Endothelial cell of umbilical vein (primary cell): Measurements from ENCODE around the gene WDR7. TPM values are rescaled to one million over a fixed set of nuclear protein-coding genes. Genes with fewer than 3 reads are reported as not detected.

Source experiments
- BruUV-seq: library from RNA; stranded (reverse); fragments of 400-500 nt; replicated peaks from 2 replicates; lab custom pipeline; 2021; lab: Mats Ljungman, UMichigan
- CTCF ChIA-PET: fragments of 300-600, 350-600 bp; sonication (Branson Sonifier 250); formaldehyde crosslinking; loops from one replicate; lab custom pipeline; 2021; ENCODE audit warnings: antibody characterized with exemption, inconsistent platforms; lab: Charles Lee
- POLR2A ChIA-PET: fragments of 300-600, 350-600 bp; sonication (Branson Sonifier 250); formaldehyde crosslinking; loops from one replicate; lab custom pipeline; 2021; ENCODE audit warnings: antibody characterized with exemption, inconsistent platforms; lab: Charles Lee
- DNase-seq: peaks from one replicate; pipeline ENCODE4 v3.0.0-alpha.2; 2011; ENCODE audit warnings: low read depth, low spot score
- FAIRE-seq: peaks from 2 replicates; lab custom pipeline; 2011; peaks lifted over from hg19 to GRCh38; lab: Jason Lieb, UNC
- H2AFZ ChIP-seq: 2 replicates; pipeline ENCODE4 v1.6.0; 2012; ENCODE audit warnings: low read depth, low read length, control low read depth, inconsistent platforms
- H3K27ac ChIP-seq: 2 replicates; pipeline ENCODE4 v1.5.1; 2011; ENCODE audit warnings: low read depth, mild to moderate bottlenecking, control low read depth, low read length, moderate library complexity; ENCODE audit not compliant: insufficient read depth
- H3K27me3 ChIP-seq, 2 experiments: 2 replicates each; pipeline versions ENCODE4 v1.6.0 to v1.6.1; 2011; ENCODE audit warnings: low read length in 2 of 2, mixed read lengths in 1 of 2; ENCODE audit not compliant: control insufficient read depth in 2 of 2, insufficient read depth in 2 of 2
- H3K36me3 ChIP-seq, 2 experiments: 2 replicates in 1 of 2; 3 replicates in 1 of 2; pipeline ENCODE4 v1.5.1; 2011; ENCODE audit warnings: low read length in 2 of 2, mild to moderate bottlenecking in 1 of 2, moderate library complexity in 1 of 2; ENCODE audit not compliant: control insufficient read depth in 2 of 2, insufficient read depth in 2 of 2; ENCODE audit errors: extremely low read depth in 1 of 2
- H3K4me1 ChIP-seq: 3 replicates; pipeline ENCODE4 v1.5.1; 2011; ENCODE audit warnings: mild to moderate bottlenecking, low read length; ENCODE audit not compliant: control insufficient read depth, insufficient read depth; ENCODE audit errors: extremely low read depth
- H3K4me2 ChIP-seq: 2 replicates; pipeline ENCODE4 v1.6.1; 2011; ENCODE audit warnings: low read length, control low read depth, mixed read lengths; ENCODE audit not compliant: insufficient read depth
- H3K4me3 ChIP-seq, 3 experiments: fragments of 200-600 bp in 1 of 3; sonication (generic), shearing (Covaris generic) in 1 of 3; replicated peaks in 1 of 3; 2 replicates each; pipeline ENCODE4 v1.5.1; 2011 to 2016; ENCODE audit warnings: control low read depth in 3 of 3, low read length in 3 of 3, mild to moderate bottlenecking in 2 of 3, inconsistent platforms in 1 of 3, low read depth in 1 of 3, moderate library complexity in 1 of 3; ENCODE audit not compliant: insufficient read depth in 1 of 3
- H3K79me2 ChIP-seq: 2 replicates; pipeline ENCODE4 v1.6.0; 2012; ENCODE audit warnings: low read length, inconsistent platforms; ENCODE audit not compliant: control insufficient read depth, insufficient read depth
- H3K9ac ChIP-seq: replicated peaks from 2 replicates; pipeline ENCODE3; 2011; ENCODE audit warnings: low read length, control low read depth; ENCODE audit not compliant: insufficient read depth; ENCODE audit errors: extremely low read depth
- H3K9me1 ChIP-seq: replicated peaks from 3 replicates; pipeline ENCODE4 v1.6.0; 2011; ENCODE audit warnings: mild to moderate bottlenecking, low read length; ENCODE audit not compliant: control insufficient read depth, insufficient read depth; ENCODE audit errors: extremely low read depth
- H3K9me3 ChIP-seq: replicated peaks from 2 replicates; pipeline ENCODE4 v1.5.1; 2012; ENCODE audit warnings: low read length, inconsistent platforms; ENCODE audit not compliant: control insufficient read depth, insufficient read depth
- H4K20me1 ChIP-seq: replicated peaks from 2 replicates; pipeline ENCODE3; 2011; ENCODE audit warnings: mild to moderate bottlenecking, low read length; ENCODE audit not compliant: control insufficient read depth, insufficient read depth; ENCODE audit errors: extremely low read depth
- CTCF ChIP-seq, 2 donors: IDR thresholded peaks; 1 replicate in 1 of 2; 2 replicates in 1 of 2; pipeline ENCODE4 v1.5.1; 2011; ENCODE audit warnings: low read length in 2 of 2, mild to moderate bottlenecking in 2 of 2, moderate library complexity in 2 of 2, control low read depth in 1 of 2, inconsistent platforms in 1 of 2, low read depth in 1 of 2; ENCODE audit not compliant: insufficient read depth in 1 of 2; ENCODE audit errors: extremely low read depth in 1 of 2
- EZH2 ChIP-seq: IDR thresholded peaks from 2 replicates; pipeline ENCODE4 v1.6.1; 2012; ENCODE audit warnings: borderline replicate concordance, low read depth, mild to moderate bottlenecking, moderate library complexity, low read length, inconsistent platforms; ENCODE audit not compliant: severe bottlenecking
- FOS ChIP-seq: IDR thresholded peaks from 2 replicates; pipeline ENCODE4 v1.6.1; 2011; ENCODE audit warnings: mild to moderate bottlenecking, low read length, moderate library complexity, borderline replicate concordance; ENCODE audit not compliant: insufficient read depth
- GATA2 ChIP-seq: IDR thresholded peaks from 2 replicates; pipeline ENCODE4 v1.7.0; 2011; ENCODE audit warnings: low read depth, mild to moderate bottlenecking, moderate library complexity, mixed read lengths, low read length; ENCODE audit not compliant: insufficient read length, insufficient read depth
- JUN ChIP-seq: IDR thresholded peaks from 2 replicates; pipeline ENCODE4 v1.6.1; 2011; ENCODE audit warnings: borderline replicate concordance, low read depth; ENCODE audit not compliant: insufficient read length, insufficient read depth
- MAX ChIP-seq: IDR thresholded peaks from 2 replicates; pipeline ENCODE4 v1.6.1; 2011; ENCODE audit not compliant: insufficient read depth, insufficient read length
- MYC ChIP-seq: IDR thresholded peaks from one replicate; pipeline ENCODE4 v1.6.1; 2011; ENCODE audit warnings: mild to moderate bottlenecking, low read depth, low read length
- POLR2A ChIP-seq: IDR thresholded peaks from 2 replicates; pipeline ENCODE4 v1.6.1; 2012; ENCODE audit warnings: low read depth, mild to moderate bottlenecking, control low read depth, low read length
- POLR2AphosphoS5 ChIP-seq: IDR thresholded peaks from 2 replicates; pipeline ENCODE4 v1.6.1; 2012; ENCODE audit warnings: low read depth, mild to moderate bottlenecking, control low read depth, low read length, moderate library complexity; ENCODE audit not compliant: insufficient read depth
- dilution Hi-C: fragments of 300-500 bp; cut with MboI; formaldehyde crosslinking; loops from one replicate; pipeline ENCODE4 v1.15.0; 2019; ENCODE audit warnings: low sequenced_read_pairs; ENCODE audit not compliant: extremely low pct_ligation_motif_present
- intact Hi-C: fragments of 100-400 bp; cut with micrococcal nuclease; formaldehyde crosslinking; loops from one replicate; pipeline ENCODE4 v1.10.0; 2022
- polyA plus RNA-seq, 4 experiments: library from polyadenylated mRNA; depleted of rRNA in 3 of 4; stranded (reverse) in 3 of 4; unstranded in 1 of 4; fragments of >200 nt; gene quantifications; 2 replicates each; pipeline versions ENCODE4 v1.2.1 to v1.2.3, GENCODE V29; 2011 to 2012; ENCODE audit warnings: missing spikeins in 1 of 4
- total RNA-seq: library from RNA; stranded (reverse); gene quantifications from 2 replicates; pipeline ENCODE4 v1.2.3, GENCODE V29; 2021

WDR7 gene
- total and polyA plus RNA-seq, 2 donors (not counting 3 experiments of a cell fraction or from before 2014, with no cell fraction given): 5.9 to 19.0 TPM

- POLR2A ChIA-PET: no interaction called here
- FAIRE-seq: no peak
- dilution Hi-C loops: no loop called here
Measured at GRCh38 chr18:56844556-56844955, 193.4 kb downstream of the WDR7 start.

GRCh38 chr18:56851774-56852173, 200.6 kb downstream of the WDR7 start:
- Histone ChIP-seq H4K20me1 (no peaks in the 10 kb centered on the region), H2AFZ (no peak overlapping the region), H3K36me3 (no peaks in the 10 kb centered on the region), H3K4me2 (no peak overlapping the region), H3K27me3 (no peaks in the 10 kb centered on the region), H3K79me2 (no peaks in the 10 kb centered on the region), H3K9ac (no peak overlapping the region), H3K27ac (no peak overlapping the region), H3K9me1 (no peaks in the 10 kb centered on the region), H3K9me3 (no peaks in the 10 kb centered on the region), H3K4me3 (no peak overlapping the region), H3K4me1 (no peaks in the 10 kb centered on the region)
- intact Hi-C loops (no loop called here), dilution Hi-C loops (no loop called here)
- no peak for FAIRE-seq
- TF ChIP-seq MAX (no peak), JUN (no peak), FOS (no peak), GATA2 (no peak), POLR2A (no peak), EZH2 (no peak), MYC (no peak), CTCF (IDR thresholded peaks at IDR 0.05; ENCODE audit: extremely low read depth in 1 of 2, insufficient read depth in 1 of 2, low read depth in 1 of 2, low read length in 2 of 2) (no peak), POLR2AphosphoS5 (no peak)
- no TSS peak for BruUV-seq
- DNase-seq: no peak
- POLR2A ChIA-PET: no interaction called here
- CTCF ChIA-PET: no interaction called here

More at GRCh38 chr18:56844556-56844955, 193.4 kb downstream of the WDR7 start:
- Histone ChIP-seq H3K36me3 (no peaks in the 10 kb centered on the region), H3K27me3 (no peaks in the 10 kb centered on the region), H4K20me1 (no peaks in the 10 kb centered on the region), H3K9me3 (no peaks in the 10 kb centered on the region), H3K4me3 (no peak overlapping the region), H3K79me2 (no peaks in the 10 kb centered on the region), H3K27ac (no peak overlapping the region), H2AFZ (no peak overlapping the region), H3K4me2 (no peak overlapping the region), H3K4me1 (no peaks in the 10 kb centered on the region), H3K9ac (no peak overlapping the region), H3K9me1 (no peaks in the 10 kb centered on the region)
- intact Hi-C loops: no loop called here
- CTCF ChIA-PET: no interaction called here
- DNase-seq: no peak
- TF ChIP-seq POLR2A: no peak
- no peak for TF ChIP-seq EZH2
- no peak for TF ChIP-seq FOS
- no peak for TF ChIP-seq JUN
- BruUV-seq: no TSS peak
